Omental fat pad (tissue), 4 donors: ENCODE measurements around the gene LIG1. TPM values are rescaled to one million over a fixed set of nuclear protein-coding genes. Genes with fewer than 3 reads are reported as not detected.

Experiments
- ATAC-seq: fragments of 150-250 bp; one replicate; pipeline ENCODE4 v1.9.1; 2016; ENCODE audit warnings: mild to moderate bottlenecking, moderate library complexity; ENCODE audit not compliant: low FRiP score
- DNase-seq: peaks from one replicate; pipeline ENCODE4 v3.0.0-alpha.2; 2019; ENCODE audit warnings: low spot score
- CTCF ChIP-seq, 3 donors: fragments of 450-650 bp; IDR thresholded peaks; one replicate each; pipeline ENCODE4 v1.5.1; 2016 to 2017; ENCODE audit warnings: antibody characterized with exemption in 3 of 3, mild to moderate bottlenecking in 3 of 3, moderate library complexity in 2 of 3
- total RNA-seq, 4 donors: library from RNA; depleted of rRNA; stranded (reverse); fragments of >200 nt; gene quantifications; one replicate each; pipeline ENCODE4 v1.1.0, GENCODE V29; 2016

The LIG1 gene
- total RNA-seq, 4 donors from 2014 or later: 6.1 to 10.9 (median 7.3) TPM

- DNase-seq (no peak), ATAC-seq (no peak)
- TF ChIP-seq CTCF (IDR thresholded peaks at IDR 0.05): no peak
Observed at GRCh38 chr19:48147597-48148175, 22.5 kb downstream of the LIG1 start.

GRCh38 chr19:48139053-48139452 is 31.1 kb downstream of the LIG1 start:
- no peak for ATAC-seq
- TF ChIP-seq CTCF (IDR thresholded peaks at IDR 0.05): no peak
- no peak for DNase-seq

GRCh38 chr19:48137411-48137810 is 32.7 kb downstream of the LIG1 start:
- TF ChIP-seq CTCF (IDR thresholded peaks at IDR 0.05): no peak
- DNase-seq (no peak), ATAC-seq (no peak)

- ATAC-seq (no peak), DNase-seq (no peak)
- TF ChIP-seq CTCF (IDR thresholded peaks at IDR 0.05): no peak
Observed at GRCh38 chr19:48136547-48136946, 33.6 kb downstream of the LIG1 start.

GRCh38 chr19:48135411-48135810 is 34.7 kb downstream of the LIG1 start:
- DNase-seq: no peak
- TF ChIP-seq CTCF (IDR thresholded peaks at IDR 0.05): no peak
- no peak for ATAC-seq

GRCh38 chr19:48133094-48133493 is 37.0 kb downstream of the LIG1 start:
- ATAC-seq (no peak), DNase-seq (no peak)
- TF ChIP-seq CTCF (IDR thresholded peaks at IDR 0.05): no peak

GRCh38 chr19:48127561-48127960 is 42.6 kb downstream of the LIG1 start:
- TF ChIP-seq CTCF (IDR thresholded peaks at IDR 0.05): no peak
- DNase-seq (no peak), ATAC-seq (no peak)
